A549 (cell line): ENCODE data around the gene CDH26.
"Not testable (repeated sequence)": the region's sequence is repeated elsewhere in the genome, so short reads cannot be mapped to it uniquely, and the experiment has no call there.

Experiments
- BHLHE40 ChIP-seq: IDR thresholded peaks from 2 replicates; pipeline ENCODE4 v1.6.1; 2012; ENCODE audit warnings: low read depth, low read length, inconsistent platforms
- CHD4 ChIP-seq: fragments of 200-600 bp; sonication (generic); IDR thresholded peaks from 2 replicates; pipeline ENCODE4 v1.6.1; 2016; ENCODE audit warnings: antibody characterized with exemption, mild to moderate bottlenecking, borderline replicate concordance
- CTCF ChIP-seq: fragments of >200 bp; sonication (Bioruptor Twin); formaldehyde crosslinking; IDR thresholded peaks from 3 replicates; pipeline ENCODE4 v1.5.1; 2016
- EP300 ChIP-seq, 2 experiments: fragments of >200 bp; sonication (Bioruptor Twin); formaldehyde crosslinking; IDR thresholded peaks; 2 replicates in 1 of 2; 3 replicates in 1 of 2; pipeline ENCODE4 v1.6.1; 2016 to 2017
- HES2 ChIP-seq: fragments of >200 bp; sonication (Bioruptor Twin); formaldehyde crosslinking; IDR thresholded peaks from 2 replicates; pipeline ENCODE4 v1.6.1; 2016
- KDM5A ChIP-seq: fragments of 200-600 bp; sonication (generic); IDR thresholded peaks from 2 replicates; pipeline ENCODE4 v1.6.1; 2016; ENCODE audit warnings: antibody characterized with exemption, mild to moderate bottlenecking
- NR3C1 ChIP-seq: fragments of >200 bp; sonication (Bioruptor Twin); formaldehyde crosslinking; IDR thresholded peaks from 3 replicates; pipeline ENCODE4 v1.6.1; 2017
- POLR2A ChIP-seq: IDR thresholded peaks from 2 replicates; pipeline ENCODE4 v1.6.1; 2012; ENCODE audit warnings: mild to moderate bottlenecking, low read length
- RAD21 ChIP-seq, 2 experiments: fragments of >200 bp in 1 of 2; sonication (Bioruptor Twin) in 1 of 2; formaldehyde crosslinking in 1 of 2; IDR thresholded peaks in 1 of 2; conservative IDR thresholded peaks in 1 of 2; 2 replicates in 1 of 2; 3 replicates in 1 of 2; pipeline ENCODE4 v1.6.1; 2012 to 2018; ENCODE audit warnings: inconsistent platforms in 1 of 2
- TFCP2L1 ChIP-seq: fragments of 250-450 bp; sonication (Bioruptor Pico); IDR thresholded peaks from 2 replicates; pipeline ENCODE4 v1.5.0; 2021; ENCODE audit warnings: mild to moderate bottlenecking
- ZFP36 ChIP-seq: fragments of 450-650 bp; IDR thresholded peaks from 2 replicates; pipeline ENCODE4 v1.6.1; 2014; ENCODE audit warnings: borderline replicate concordance; ENCODE audit not compliant: partially characterized antibody
- TF ChIP-seq, protein P1 (sequence below): fragments of 200-600 bp; sonication (generic); IDR thresholded peaks from 2 replicates; pipeline ENCODE4 v1.6.1; 2016; ENCODE audit warnings: antibody characterized with exemption, mild to moderate bottlenecking, moderate library complexity
- TF ChIP-seq, protein P2 (sequence below): fragments of 150-350 bp; IDR thresholded peaks from 2 replicates; pipeline ENCODE4 v1.6.1; 2014; ENCODE audit warnings: low read depth, mild to moderate bottlenecking, low read length
- TF ChIP-seq, protein P3 (sequence below): IDR thresholded peaks from 2 replicates; pipeline ENCODE4 v1.6.1; 2012

- TF ChIP-seq CTCF; BHLHE40; RAD21 (conservative IDR thresholded peaks at IDR 0.05 in 1 of 2, IDR thresholded peaks at IDR 0.05 in 1 of 2); POLR2A; CHD4; ZFP36; HES2; NR3C1; EP300 (IDR thresholded peaks at IDR 0.05); TFCP2L1 (CRISPR knock-in tag); KDM5A: not testable (repeated sequence)
- TF ChIP-seq, protein P1, sequence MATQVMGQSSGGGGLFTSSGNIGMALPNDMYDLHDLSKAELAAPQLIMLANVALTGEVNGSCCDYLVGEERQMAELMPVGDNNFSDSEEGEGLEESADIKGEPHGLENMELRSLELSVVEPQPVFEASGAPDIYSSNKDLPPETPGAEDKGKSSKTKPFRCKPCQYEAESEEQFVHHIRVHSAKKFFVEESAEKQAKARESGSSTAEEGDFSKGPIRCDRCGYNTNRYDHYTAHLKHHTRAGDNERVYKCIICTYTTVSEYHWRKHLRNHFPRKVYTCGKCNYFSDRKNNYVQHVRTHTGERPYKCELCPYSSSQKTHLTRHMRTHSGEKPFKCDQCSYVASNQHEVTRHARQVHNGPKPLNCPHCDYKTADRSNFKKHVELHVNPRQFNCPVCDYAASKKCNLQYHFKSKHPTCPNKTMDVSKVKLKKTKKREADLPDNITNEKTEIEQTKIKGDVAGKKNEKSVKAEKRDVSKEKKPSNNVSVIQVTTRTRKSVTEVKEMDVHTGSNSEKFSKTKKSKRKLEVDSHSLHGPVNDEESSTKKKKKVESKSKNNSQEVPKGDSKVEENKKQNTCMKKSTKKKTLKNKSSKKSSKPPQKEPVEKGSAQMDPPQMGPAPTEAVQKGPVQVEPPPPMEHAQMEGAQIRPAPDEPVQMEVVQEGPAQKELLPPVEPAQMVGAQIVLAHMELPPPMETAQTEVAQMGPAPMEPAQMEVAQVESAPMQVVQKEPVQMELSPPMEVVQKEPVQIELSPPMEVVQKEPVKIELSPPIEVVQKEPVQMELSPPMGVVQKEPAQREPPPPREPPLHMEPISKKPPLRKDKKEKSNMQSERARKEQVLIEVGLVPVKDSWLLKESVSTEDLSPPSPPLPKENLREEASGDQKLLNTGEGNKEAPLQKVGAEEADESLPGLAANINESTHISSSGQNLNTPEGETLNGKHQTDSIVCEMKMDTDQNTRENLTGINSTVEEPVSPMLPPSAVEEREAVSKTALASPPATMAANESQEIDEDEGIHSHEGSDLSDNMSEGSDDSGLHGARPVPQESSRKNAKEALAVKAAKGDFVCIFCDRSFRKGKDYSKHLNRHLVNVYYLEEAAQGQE: not testable (repeated sequence)
- TF ChIP-seq, protein P2, sequence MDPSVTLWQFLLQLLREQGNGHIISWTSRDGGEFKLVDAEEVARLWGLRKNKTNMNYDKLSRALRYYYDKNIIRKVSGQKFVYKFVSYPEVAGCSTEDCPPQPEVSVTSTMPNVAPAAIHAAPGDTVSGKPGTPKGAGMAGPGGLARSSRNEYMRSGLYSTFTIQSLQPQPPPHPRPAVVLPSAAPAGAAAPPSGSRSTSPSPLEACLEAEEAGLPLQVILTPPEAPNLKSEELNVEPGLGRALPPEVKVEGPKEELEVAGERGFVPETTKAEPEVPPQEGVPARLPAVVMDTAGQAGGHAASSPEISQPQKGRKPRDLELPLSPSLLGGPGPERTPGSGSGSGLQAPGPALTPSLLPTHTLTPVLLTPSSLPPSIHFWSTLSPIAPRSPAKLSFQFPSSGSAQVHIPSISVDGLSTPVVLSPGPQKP: not testable (repeated sequence)
- TF ChIP-seq, protein P3, sequence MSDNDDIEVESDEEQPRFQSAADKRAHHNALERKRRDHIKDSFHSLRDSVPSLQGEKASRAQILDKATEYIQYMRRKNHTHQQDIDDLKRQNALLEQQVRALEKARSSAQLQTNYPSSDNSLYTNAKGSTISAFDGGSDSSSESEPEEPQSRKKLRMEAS: 0 out of 2 replicates have a peak, but pooled peaks have one; percentile 14
Measured at GRCh38 chr20:60041436-60042165, 83.4 kb downstream of the CDH26 start.
